ENCODE results near the gene TRIM10.
"Not testable (repeated sequence)": the region's sequence is repeated elsewhere in the genome, so short reads cannot be mapped to it uniquely, and the experiment has no call there.

TRIM10 gene

GRCh38 chr6:30171677-30172471, 10.9 kb upstream of the TRIM10 start:
- no peak for DNase-seq

- no peak for DNase-seq
These were observed 8.9 kb upstream of the TRIM10 start for GRCh38 chr6:30169658-30170614.

GRCh38 chr6:30168741-30169140, 7.7 kb upstream of the TRIM10 start:
- DNase-seq = no peak

GRCh38 chr6:30167101-30167500, 6.1 kb upstream of the TRIM10 start:
- no peak for DNase-seq

GRCh38 chr6:30165238-30165637, 4.2 kb upstream of the TRIM10 start:
- not testable (repeated sequence) for DNase-seq

- DNase-seq = no peak
These were observed 3.7 kb upstream of the TRIM10 start for GRCh38 chr6:30164714-30165113.

GRCh38 chr6:30163918-30164654, 3.1 kb upstream of the TRIM10 start:
- no peak for DNase-seq

GRCh38 chr6:30163090-30163917, 2.3 kb upstream of the TRIM10 start, which contains the start of gene TRIM15:
Gene TRIM15, plus strand, starts transcription at chr6:30163546. Its CDS starts 139 bp downstream, at chr6:30163685.
- DNase-seq = no peak

- no peak for DNase-seq
These were observed 1.5 kb upstream of the TRIM10 start for GRCh38 chr6:30162265-30163089.

GRCh38 chr6:30160008-30160784, 815 bp downstream of the TRIM10 start:
- DNase-seq = no peak

- DNase-seq = no peak
These were observed 2.5 kb downstream of the TRIM10 start for GRCh38 chr6:30158475-30159040.

GRCh38 chr6:30157999-30158398, 3.0 kb downstream of the TRIM10 start:
- no peak for DNase-seq

GRCh38 chr6:30157581-30157980, 3.4 kb downstream of the TRIM10 start:
- DNase-seq = no peak

- no peak for DNase-seq
These were observed 4.2 kb downstream of the TRIM10 start for GRCh38 chr6:30156774-30157173.

GRCh38 chr6:30156262-30156599, 4.8 kb downstream of the TRIM10 start:
- no peak for DNase-seq

GRCh38 chr6:30155520-30156261, 5.3 kb downstream of the TRIM10 start:
- no peak for DNase-seq

- DNase-seq = no peak
These were observed 6.1 kb downstream of the TRIM10 start for GRCh38 chr6:30154709-30155519.

- DNase-seq = no peak
These were observed 7.0 kb downstream of the TRIM10 start for GRCh38 chr6:30154061-30154460.
